ENCODE results near the gene BRAF.
"Not testable (repeated sequence)": the region's sequence is repeated elsewhere in the genome, so short reads cannot be mapped to it uniquely, and the experiment has no call there.

Gene BRAF

DNA sequence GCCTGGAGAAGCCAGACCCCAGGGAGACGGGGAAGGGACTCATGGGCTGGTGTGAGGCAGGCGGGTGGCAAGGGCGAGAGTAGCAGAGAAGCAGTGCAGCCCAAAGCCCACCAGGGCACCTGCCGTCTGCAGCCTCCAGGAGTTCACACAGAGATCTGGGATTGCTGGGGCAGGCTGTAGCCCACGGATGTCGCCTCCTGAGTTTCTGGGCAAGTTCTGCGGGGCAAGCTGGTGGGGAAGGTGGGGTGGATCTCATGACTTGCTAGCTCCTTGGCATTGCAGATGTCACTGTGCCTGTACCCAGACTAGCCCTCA is 246.0 kb downstream of the BRAF start:
- DNase-seq (ENCODE audit: low spot score): no peak

DNA sequence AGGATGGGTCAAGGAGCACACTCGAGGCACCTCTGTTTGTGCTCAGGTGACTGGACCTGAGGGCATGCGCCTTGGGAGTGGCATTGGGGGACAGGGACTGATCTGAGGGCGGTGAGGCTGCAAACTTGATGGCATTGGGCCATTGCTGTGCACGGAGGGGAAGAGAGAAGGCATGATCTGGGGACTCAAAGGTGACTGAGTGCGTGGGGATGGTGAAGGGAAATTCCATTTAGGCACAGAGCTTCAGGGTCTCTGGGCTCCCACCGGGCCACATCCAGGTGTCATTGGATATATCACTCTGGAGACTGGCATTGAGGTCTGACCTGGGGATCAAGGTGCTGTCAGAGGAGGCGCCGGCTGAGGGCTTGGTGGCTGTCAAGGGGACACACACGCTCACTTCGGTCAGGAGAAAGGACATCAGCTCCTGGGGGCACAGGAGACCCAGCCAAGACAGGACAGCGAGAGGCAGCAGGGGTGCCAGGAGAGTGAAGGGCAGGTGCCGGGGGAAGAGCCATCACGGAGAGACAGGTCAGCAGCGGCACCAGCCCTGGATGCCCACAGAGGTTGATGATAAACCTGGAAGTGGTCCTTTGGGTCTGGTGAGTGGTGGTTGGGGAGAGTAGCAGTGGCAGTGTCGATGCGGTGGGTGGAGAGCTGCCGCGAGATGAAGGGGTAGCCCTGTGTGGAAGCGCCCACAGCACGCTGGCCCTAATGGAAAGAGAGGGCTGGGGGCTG is 246.5 kb downstream of the BRAF start:
- DNase-seq (ENCODE audit: low spot score): no peak

DNA sequence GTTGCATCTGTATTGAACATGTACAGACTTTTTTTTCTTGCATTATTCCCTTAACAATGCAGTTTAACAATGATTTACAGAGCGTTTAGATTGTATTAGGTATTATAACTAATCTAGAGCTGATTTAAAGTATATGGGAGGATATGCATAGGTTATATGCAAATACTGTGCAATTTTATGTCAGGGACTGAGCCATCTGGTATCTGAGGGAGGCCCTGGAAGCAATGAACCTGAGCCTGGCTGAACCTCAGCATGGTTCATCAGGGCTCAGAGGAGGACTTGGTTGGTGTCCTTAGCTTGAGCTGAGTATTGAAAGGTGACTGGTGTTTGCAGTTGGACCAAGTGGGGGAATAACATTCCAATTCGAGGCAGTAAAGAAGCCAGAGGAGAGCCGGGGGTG is 247.2 kb downstream of the BRAF start:
- no peak for DNase-seq (ENCODE audit: low spot score)

GRCh38 chr7:140676956-140677355 is 247.8 kb downstream of the BRAF start:
- not testable (repeated sequence) for DNase-seq (ENCODE audit: low spot score)

DNA sequence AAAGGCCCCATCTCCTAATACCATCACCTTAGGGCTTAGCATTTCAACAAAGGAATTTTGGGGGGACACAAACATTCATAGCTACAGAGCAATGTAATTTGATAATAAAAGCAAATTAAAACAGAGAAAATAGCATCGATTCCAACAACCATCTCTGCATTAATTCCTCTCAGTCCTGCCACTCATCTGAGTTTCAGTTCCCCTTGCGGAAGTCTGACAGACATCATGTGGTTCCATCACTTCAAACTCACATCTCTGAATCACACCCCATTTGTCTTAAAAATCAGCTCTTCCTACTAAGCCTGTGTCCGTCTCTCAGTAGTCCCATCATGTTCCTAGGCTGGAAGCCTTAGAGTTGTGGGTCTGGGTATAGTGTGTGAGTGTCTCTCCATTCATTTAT is 248.4 kb downstream of the BRAF start:
- DNase-seq (ENCODE audit: low spot score): no peak

- no peak for DNase-seq (ENCODE audit: low spot score)
Observed at GRCh38 chr7:140675726-140676125, 249.0 kb downstream of the BRAF start.

DNA sequence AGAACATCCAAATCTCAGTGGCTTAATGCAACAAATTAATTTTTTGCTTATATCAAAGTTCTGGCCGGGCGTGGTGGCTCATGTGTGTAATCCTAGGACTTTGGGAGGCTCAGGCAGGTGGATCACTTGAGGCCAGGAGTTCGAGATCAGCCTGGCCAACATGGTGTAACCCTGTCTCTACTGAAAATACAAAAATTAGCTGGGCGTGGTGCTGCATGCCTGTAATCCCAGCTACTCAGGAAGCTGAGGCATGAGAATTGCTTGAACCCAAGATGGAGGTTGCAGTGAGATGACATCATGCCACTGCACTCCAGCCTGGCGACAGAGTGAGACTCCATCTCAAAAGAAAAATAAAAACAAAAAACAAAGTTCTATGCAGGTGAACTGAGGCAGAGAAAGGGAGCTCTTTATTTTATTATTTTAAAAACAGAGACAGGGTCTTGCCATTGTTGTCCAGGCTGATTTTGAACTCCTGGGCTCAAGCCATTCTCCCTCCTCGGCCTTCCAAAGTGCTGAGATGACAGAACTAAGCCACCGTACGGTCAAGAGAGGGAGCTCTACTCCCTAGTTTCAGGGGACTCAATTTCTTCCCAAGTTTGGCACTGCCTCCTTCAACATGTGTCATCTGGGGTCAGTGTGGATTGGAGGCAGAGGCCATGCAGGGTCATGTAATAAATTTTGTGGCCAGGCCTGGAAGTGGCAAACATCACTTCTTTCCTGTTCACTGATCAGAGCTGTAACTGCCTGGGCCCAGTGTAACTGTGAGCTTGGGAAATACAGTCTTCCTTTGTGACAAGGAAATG is 249.6 kb downstream of the BRAF start:
- DNase-seq (ENCODE audit: low spot score): peak; percentile 68

GRCh38 chr7:140674356-140674800 is 250.4 kb downstream of the BRAF start:
- no peak for DNase-seq (ENCODE audit: low spot score)

DNA sequence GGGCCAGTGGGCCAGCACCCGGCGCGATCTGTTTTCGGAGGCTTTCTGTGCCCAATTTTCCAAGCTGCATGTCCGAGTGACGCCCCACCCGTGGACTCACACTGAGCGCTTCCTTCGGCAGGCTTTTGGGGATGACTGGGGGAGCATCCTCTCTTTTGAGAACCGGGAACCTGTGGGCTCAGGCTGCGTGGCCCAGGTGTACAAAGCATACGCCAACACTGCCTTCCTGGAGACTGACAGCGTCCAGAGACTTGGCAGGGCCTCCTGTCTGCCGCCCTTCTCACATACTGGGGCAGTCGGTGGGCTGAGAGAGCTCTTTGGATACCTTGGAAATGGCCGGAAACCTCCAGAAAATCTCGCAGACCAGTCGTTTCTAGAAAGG is 251.0 kb downstream of the BRAF start:
- DNase-seq (ENCODE audit: low spot score): no peak

- DNase-seq (ENCODE audit: low spot score): no peak
Observed at GRCh38 chr7:140673063-140673773, 251.5 kb downstream of the BRAF start.

- DNase-seq (ENCODE audit: low spot score): peak; percentile 90
Observed at GRCh38 chr7:140672382-140673062, 252.2 kb downstream of the BRAF start, which contains the start of gene ADCK2. Gene ADCK2 (plus strand): TSS chr7:140672945. CDS start chr7:140673331, 386 bp downstream.

DNA sequence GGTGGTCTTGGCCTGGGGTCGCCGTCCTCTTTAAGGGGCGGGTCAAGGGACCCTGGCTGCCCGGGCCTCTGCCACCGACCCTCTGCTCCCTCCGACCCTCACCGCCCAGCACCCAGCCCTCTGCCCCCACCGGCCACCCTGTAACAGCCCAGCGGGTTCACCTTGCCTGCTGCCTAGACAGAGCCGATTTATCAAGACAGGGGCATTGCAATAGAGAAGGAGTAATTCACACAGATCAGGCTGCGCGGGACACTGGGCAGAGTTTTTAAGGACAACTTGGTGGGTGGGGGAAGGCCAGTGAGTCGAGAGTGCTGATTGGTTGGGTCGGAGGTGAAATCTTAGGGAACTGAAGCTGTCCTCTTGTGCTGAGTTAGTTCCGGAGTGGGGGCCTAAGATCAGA is 252.8 kb downstream of the BRAF start:
- DNase-seq (ENCODE audit: low spot score): no peak

DNA sequence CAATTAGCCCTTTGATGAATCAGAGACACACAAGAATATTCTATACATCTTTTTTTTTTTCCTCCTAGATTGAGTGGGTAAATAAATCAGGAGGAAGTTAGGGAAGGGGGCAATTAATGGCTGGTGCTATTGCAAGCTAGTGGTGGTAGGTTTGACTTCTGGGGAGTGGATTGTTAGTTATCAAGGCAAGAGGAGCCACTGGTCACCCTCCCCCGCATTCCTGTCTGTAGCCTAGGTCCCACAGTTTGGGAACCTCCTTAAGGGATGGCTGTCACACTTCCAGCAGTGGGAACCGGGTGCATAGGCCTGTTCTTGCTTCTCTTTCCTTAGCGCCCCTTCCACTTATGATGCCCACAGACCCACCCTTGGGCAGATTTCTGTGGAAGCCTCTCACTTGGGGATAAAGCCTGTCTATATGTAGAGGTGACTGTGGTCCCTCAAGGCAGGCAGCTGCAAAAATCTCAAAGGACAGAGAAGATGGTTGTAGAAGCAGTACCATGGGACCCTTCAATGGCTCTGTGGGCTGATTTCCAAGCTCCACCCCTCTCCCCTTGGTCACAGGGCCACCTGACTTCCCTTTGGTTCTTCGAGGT is 254.3 kb downstream of the BRAF start:
- no peak for DNase-seq (ENCODE audit: low spot score)

DNA sequence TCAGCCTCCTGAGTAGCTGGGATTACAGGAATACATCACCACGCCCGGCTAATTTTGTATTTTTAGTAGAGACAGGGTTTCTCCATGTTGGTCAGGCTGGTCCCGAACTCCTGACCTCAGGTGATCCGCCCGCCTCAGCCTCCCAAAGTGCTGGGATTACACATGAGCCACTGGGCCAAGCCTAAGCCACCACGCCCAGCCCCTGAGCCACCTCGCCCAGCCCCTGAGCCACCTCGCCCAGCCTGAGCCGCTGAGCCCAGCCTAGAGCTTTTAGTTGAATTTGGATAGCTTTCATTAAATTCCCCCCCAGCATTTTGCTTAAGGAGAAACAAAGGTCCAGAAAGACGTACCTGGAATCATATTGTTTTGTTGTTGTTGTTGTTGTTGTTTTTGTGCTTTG is 254.9 kb downstream of the BRAF start:
- not testable (repeated sequence) for DNase-seq (ENCODE audit: low spot score)

GRCh38 chr7:140669352-140669751 is 255.4 kb downstream of the BRAF start:
- DNase-seq (ENCODE audit: low spot score): no peak
